Right lobe of liver (tissue), 4 donors: ENCODE data around the gene KCNQ4.

Experiments used
- POLR2A ChIP-seq: fragments of 450-650 bp; IDR thresholded peaks from one replicate; pipeline ENCODE4 v1.6.1; 2017; ENCODE audit warnings: antibody characterized with exemption, mild to moderate bottlenecking
- TF ChIP-seq, protein P1 (sequence below), 4 donors: fragments of 200-600 bp in 3 of 4; fragments of 450-650 bp in 1 of 4; IDR thresholded peaks; one replicate each; pipeline versions ENCODE4 v1.5.1 to v1.8.0; 2016 to 2022; ENCODE audit warnings: antibody characterized with exemption in 4 of 4, mild to moderate bottlenecking in 2 of 4
- donor health status: DM: no; HTN: no; CAD: no.
- donor health status: DM: no; HTN: no; CAD: no.
- donor health status: DM: no; HTN: yes; CAD: no.

DNA sequence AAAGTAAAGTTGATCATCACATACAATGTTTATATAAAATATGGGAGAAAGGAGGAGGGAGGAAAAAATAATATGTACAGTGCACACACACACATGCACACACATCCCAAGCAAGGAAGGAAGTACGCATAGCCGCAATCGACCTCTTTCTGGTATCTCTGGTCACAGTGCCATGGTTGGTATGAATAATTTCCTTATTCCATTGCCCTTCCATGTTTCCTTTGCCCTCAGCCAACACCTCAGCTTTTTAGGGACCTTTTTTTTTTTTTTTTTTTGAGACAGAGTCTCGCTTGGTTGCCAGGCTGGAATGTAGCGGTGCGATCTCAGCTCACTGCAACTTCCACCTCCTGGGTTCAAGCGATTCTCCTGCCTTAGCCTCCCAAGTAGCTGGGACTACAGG is 58.0 kb downstream of the KCNQ4 start:
- TF ChIP-seq, protein P1, sequence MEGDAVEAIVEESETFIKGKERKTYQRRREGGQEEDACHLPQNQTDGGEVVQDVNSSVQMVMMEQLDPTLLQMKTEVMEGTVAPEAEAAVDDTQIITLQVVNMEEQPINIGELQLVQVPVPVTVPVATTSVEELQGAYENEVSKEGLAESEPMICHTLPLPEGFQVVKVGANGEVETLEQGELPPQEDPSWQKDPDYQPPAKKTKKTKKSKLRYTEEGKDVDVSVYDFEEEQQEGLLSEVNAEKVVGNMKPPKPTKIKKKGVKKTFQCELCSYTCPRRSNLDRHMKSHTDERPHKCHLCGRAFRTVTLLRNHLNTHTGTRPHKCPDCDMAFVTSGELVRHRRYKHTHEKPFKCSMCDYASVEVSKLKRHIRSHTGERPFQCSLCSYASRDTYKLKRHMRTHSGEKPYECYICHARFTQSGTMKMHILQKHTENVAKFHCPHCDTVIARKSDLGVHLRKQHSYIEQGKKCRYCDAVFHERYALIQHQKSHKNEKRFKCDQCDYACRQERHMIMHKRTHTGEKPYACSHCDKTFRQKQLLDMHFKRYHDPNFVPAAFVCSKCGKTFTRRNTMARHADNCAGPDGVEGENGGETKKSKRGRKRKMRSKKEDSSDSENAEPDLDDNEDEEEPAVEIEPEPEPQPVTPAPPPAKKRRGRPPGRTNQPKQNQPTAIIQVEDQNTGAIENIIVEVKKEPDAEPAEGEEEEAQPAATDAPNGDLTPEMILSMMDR (IDR thresholded peaks at IDR 0.05), result no peak
- no peak for TF ChIP-seq POLR2A
